ENCODE data around the gene CHRNA9.

DNA sequence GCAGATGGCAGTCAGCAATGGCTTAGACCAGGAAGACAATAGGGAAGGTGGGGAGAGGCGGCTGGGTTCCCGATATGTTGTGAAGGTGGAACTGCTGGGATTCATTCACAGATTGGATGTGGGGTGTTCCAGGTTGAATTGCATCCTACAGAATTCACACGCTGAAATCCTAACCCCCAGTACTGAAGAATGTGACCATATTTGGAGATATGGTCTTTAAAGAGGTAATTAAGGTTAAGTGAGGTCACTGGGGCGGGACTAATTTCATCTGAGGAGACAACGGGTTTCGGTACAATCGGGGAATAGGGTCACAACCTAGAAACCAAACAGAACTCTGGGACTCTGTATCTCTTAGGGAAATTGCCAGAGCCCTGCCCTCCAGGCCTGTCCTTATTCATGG is 5.3 kb upstream of the CHRNA9 start:
- TF ChIP-seq, protein P1, sequence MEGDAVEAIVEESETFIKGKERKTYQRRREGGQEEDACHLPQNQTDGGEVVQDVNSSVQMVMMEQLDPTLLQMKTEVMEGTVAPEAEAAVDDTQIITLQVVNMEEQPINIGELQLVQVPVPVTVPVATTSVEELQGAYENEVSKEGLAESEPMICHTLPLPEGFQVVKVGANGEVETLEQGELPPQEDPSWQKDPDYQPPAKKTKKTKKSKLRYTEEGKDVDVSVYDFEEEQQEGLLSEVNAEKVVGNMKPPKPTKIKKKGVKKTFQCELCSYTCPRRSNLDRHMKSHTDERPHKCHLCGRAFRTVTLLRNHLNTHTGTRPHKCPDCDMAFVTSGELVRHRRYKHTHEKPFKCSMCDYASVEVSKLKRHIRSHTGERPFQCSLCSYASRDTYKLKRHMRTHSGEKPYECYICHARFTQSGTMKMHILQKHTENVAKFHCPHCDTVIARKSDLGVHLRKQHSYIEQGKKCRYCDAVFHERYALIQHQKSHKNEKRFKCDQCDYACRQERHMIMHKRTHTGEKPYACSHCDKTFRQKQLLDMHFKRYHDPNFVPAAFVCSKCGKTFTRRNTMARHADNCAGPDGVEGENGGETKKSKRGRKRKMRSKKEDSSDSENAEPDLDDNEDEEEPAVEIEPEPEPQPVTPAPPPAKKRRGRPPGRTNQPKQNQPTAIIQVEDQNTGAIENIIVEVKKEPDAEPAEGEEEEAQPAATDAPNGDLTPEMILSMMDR (optimal IDR thresholded peaks at IDR 0.05 in 1 of 3, IDR thresholded peaks at IDR 0.05 in 1 of 3, conservative IDR thresholded peaks at IDR 0.05 in 1 of 3; ENCODE audit: extremely low read depth in 1 of 3, insufficient read depth in 2 of 3, low read length in 3 of 3), result no peak
- TF ChIP-seq EZH2 (IDR thresholded peaks at IDR 0.05; ENCODE audit: low read length), result no peak

Data from keratinocyte (primary cell).